Activated naive CD8-positive, alpha-beta T cell (primary cell): ENCODE data around the gene CTDSPL.

Experiments used
- H3K27ac Mint-ChIP-seq: one replicate; pipeline ENCODE4 v1.8.0; 2021; ENCODE audit warnings: mixed read lengths
- H3K27me3 Mint-ChIP-seq: one replicate; pipeline ENCODE4 v1.8.0; 2021; ENCODE audit warnings: mixed read lengths
- H3K36me3 Mint-ChIP-seq: one replicate; pipeline ENCODE4 v1.8.0; 2021; ENCODE audit warnings: mixed read lengths
- H3K4me1 Mint-ChIP-seq: one replicate; pipeline ENCODE4 v1.8.0; 2021; ENCODE audit warnings: low read depth, mixed read lengths
- H3K4me3 Mint-ChIP-seq: one replicate; pipeline ENCODE4 v1.8.0; 2021; ENCODE audit warnings: mild to moderate bottlenecking, mixed read lengths
- H3K9me3 Mint-ChIP-seq: one replicate; pipeline ENCODE4 v1.8.0; 2021; ENCODE audit warnings: low read depth, mixed read lengths

CTDSPL gene

DNA sequence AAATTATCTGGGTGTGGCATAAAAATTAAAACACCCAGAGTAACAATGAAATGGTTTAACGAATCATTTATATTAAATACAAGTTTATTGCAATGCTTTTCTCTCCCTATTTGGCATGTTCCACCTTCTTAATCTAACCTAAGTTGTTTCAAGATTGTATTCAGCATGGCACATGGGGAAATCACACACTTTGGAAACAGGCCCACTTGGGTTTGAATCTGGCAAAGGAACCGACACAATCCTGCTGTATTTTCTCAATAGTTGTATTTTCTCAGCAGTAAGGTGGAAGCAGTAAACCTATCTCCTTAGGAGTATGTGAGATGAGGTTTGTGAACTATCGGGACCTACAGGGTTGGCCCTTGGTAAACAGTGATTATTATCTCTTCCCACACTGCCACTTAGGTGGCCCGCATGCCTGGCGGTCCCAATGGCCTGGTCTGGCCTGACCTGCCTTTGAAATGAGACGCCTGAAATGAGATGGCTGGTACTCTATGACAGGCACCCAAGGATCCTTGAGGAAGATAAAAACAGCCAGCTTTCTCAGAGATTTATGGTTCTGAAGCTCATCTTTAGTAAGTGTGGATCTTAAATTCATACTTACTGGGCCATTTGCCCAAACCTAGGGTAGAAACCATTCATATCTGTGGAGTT lies 83.6 kb downstream of the CTDSPL start:
- H3K4me1 Mint-ChIP-seq = no peaks in the 10 kb centered on the region

DNA sequence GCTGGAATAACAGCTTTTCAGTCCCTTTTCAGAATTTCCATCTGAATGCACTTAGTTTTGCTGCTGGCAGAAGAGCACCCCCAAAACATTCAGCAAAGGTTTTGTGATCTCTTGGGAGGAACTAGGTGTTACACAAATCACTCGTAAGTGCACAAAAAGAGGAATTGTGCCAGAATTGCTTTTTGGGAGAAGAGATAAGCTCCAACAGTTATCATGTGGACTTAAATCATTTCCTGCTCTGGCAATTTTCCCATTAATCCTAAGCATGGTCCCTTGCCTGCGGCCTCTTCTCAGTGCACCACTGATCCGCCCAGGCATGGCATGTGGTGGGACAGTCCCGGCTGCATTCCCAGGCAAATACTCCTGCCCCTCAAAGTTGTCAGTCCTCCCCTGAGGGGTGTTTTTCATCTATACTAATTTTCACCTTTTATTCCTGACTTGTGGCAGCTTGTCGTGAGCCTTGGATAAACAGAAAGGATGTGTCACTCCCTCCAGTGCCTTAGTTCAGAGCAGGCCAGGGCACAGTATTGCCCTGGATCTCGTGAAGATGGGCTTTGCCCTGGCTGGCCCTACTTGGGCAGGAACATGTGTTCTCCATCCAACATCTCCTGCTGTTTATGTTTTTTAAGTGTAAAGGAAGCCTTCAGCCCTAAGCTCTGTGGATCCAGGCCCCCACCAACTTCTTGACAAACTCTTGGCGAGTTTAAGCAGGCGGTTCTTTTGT lies 84.3 kb downstream of the CTDSPL start:
- Mint-ChIP-seq H3K27ac (no peak overlapping the region), H3K36me3 (no peaks in the 10 kb centered on the region), H3K27me3 (peaks cover 1% of the 10 kb centered on the region), H3K4me3 (no peak overlapping the region), H3K9me3 (no peaks in the 10 kb centered on the region), H3K4me1 (no peaks in the 10 kb centered on the region)

More for the DNA sequence above, 83.6 kb downstream of the CTDSPL start:
- Mint-ChIP-seq H3K36me3 (no peaks in the 10 kb centered on the region), H3K4me3 (no peak overlapping the region), H3K27ac (no peak overlapping the region), H3K27me3 (peaks cover 1% of the 10 kb centered on the region), H3K9me3 (no peaks in the 10 kb centered on the region)

DNA sequence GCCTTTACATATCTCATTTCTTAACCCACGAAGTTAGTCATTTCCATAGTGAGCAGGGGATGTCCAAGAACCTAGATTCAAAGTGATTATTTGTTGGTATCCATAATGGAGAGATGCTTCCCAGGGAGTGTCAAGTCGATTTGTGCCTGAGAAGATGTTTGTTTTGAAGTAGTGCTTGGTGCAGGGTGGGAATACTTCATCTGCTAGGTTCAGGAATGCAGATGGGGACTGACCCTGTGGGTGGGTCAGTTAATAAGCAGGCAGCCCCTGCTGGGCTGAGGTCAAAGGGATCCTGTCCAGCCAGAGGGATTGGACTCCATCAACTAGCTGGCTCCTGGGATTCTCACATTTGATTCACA lies 84.8 kb downstream of the CTDSPL start:
- H3K4me3 Mint-ChIP-seq = no peak overlapping the region
- H3K36me3 Mint-ChIP-seq = no peaks in the 10 kb centered on the region
- H3K27me3 Mint-ChIP-seq = peaks cover 1% of the 10 kb centered on the region
- no peaks in the 10 kb centered on the region for H3K9me3 Mint-ChIP-seq
- no peaks in the 10 kb centered on the region for H3K4me1 Mint-ChIP-seq
- H3K27ac Mint-ChIP-seq = no peak overlapping the region

DNA sequence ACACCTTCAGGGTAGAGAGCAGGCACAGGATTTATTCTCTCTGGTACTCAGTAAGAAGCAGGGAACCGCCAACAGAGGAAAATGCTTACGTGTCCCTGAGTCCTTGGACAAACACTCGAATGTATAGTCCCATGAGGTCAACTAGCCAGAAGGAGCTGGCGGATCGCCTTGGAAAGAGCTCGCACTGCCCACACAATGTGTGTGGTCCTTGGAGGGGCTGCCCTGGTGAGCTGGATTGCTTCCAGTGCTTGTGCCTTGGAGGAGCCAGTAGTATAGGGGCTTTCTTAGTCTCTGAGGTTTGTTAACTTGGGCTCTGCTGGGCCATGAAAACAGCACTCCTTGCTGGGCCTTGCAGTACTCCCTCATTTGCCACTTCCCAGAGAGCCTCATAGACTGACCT lies 88.2 kb downstream of the CTDSPL start:
- Mint-ChIP-seq H3K4me1 (no peaks in the 10 kb centered on the region), H3K36me3 (no peaks in the 10 kb centered on the region), H3K27me3 (no peaks in the 10 kb centered on the region), H3K27ac (no peak overlapping the region), H3K9me3 (no peaks in the 10 kb centered on the region), H3K4me3 (no peak overlapping the region)

DNA sequence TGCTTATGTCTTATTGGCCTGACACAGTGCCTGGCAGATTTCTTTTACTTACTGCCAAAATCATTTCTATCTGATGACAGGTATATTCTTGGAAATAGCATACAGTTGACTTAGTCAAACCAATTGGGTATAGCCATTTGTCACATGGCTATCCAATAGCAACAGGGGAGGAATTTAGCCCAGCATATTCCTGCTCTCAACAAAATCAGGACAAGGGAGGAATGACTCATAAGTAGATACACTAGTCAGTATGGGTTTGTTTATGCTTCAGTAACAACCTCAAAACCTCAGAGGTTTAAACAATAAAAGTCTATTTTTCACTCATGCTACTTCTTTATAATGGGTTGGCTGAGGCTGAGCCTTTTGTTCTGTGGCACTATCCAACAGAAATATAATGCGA lies 90.9 kb downstream of the CTDSPL start:
- Mint-ChIP-seq H3K4me1 (peaks cover 23% of the 10 kb centered on the region), H3K27me3 (no peaks in the 10 kb centered on the region), H3K27ac (no peak overlapping the region), H3K36me3 (no peaks in the 10 kb centered on the region), H3K9me3 (no peaks in the 10 kb centered on the region), H3K4me3 (no peak overlapping the region)

DNA sequence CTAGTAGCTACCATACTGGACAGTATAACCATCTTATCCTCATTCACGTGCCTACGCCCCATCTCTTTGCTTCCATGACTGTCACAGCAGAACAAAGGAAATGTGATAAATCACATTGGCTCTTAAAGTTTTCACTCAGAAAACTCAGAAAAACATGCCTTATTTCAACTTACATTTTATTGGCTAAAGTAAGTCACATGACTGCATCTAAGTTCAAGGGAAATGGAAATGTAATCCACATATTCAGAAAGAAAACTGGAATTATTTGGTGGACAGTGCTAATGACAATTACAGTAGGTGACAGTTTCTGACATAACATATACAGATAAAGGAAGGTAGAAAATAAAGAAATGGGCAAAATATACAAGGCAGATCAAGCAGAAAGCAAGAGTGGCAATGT lies 91.5 kb downstream of the CTDSPL start:
- Mint-ChIP-seq H3K4me3 (no peak overlapping the region), H3K4me1 (peaks cover 27% of the 10 kb centered on the region), H3K27me3 (no peaks in the 10 kb centered on the region), H3K36me3 (no peaks in the 10 kb centered on the region), H3K9me3 (no peaks in the 10 kb centered on the region), H3K27ac (no peak overlapping the region)

DNA sequence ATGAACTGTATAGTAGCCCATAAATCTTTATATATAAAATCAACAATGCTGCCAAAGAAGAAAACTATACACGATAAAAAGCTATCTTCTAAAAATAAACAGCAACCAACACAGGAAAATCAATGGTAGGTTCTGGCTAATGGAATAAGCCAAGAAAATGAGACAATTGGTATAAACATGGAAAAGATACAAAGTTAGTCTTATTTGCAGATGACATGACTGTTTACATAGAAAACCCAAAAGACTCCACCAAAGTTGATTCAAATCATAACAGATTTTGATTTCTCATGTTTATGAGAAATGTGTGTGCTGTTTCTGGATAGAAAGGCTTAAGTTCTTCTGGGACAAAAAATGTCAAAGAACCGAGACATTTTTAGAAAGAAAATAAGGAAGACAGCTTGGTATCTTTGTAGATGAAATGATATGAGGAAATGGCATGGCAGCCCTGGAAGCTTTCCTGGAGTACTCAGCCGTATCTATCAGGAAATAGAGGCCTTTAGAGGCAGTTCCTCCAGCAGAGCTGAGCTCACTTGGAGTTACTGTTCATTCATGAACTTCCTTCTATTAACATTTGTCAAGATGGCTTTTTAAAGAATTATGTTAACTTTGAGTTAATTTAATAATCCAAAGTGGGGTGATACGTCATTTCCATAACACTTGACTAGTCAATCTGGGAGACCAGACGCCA lies 92.2 kb downstream of the CTDSPL start:
- H3K4me3 Mint-ChIP-seq = no peak overlapping the region

DNA sequence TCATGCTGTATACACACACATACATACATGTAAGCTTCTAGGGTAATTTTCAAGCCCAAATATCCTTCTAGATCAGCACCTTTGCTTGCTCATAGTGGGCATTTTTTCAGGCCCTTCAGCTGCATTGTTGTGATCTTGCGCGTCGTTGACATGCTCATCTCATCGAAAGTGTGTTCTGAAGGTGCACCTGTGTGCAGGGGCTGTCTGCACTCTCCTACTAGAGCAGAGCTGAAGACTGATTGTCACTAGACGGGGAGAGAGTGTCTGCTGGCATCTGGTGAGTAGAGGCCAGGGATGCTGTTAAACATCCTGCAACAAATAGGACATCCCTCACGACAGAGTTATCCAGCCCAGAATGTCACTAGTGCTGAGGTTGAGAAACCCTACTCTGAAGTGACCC lies 93.2 kb downstream of the CTDSPL start:
- Mint-ChIP-seq H3K4me1 (peaks cover 27% of the 10 kb centered on the region), H3K27ac (no peak overlapping the region), H3K27me3 (no peaks in the 10 kb centered on the region), H3K36me3 (no peaks in the 10 kb centered on the region), H3K9me3 (no peaks in the 10 kb centered on the region), H3K4me3 (no peak overlapping the region)

More for the DNA sequence above, 92.2 kb downstream of the CTDSPL start:
- no peaks in the 10 kb centered on the region for H3K9me3 Mint-ChIP-seq
- no peaks in the 10 kb centered on the region for H3K36me3 Mint-ChIP-seq
- no peaks in the 10 kb centered on the region for H3K27me3 Mint-ChIP-seq
- peaks cover 27% of the 10 kb centered on the region for H3K4me1 Mint-ChIP-seq
- no peak overlapping the region for H3K27ac Mint-ChIP-seq

DNA sequence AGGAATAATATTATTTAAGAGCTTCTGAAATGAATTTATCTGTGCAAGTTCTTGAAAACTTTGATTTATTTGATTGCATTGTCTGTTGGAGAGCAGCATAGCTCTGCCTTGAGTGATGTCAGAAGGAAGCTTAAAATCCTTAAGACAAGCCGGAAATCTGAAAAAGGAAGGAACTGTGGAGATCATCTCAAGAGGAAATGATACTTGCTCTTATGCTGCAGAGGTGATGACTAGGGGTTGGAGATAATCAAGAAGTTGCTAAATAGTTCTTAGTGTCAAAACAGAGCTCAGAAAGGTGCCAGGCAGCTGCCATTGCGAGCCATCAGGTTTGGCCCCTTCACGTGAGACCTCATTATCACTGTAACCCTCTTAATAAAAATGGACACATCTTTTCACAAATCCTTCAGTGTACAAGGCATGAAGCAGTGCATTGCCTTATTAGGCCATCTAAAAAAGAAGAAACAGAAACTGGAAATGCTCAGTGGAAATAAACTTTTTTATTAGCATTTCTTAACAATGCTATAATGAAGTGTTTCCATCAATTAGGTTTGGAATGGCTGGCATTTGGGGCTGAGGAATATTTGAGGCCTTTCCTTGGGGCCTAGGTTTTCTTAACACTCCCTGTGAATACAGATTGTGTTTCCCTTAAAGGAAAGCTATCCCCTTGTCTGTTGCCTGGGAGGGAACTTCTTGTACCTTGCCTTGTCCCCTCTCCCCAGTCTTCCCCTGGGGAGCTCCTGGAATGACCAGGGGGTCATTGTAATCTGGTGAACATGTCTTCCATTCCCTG lies 94.4 kb downstream of the CTDSPL start:
- no peaks in the 10 kb centered on the region for H3K27me3 Mint-ChIP-seq
- peaks cover 27% of the 10 kb centered on the region for H3K4me1 Mint-ChIP-seq
- H3K36me3 Mint-ChIP-seq = no peaks in the 10 kb centered on the region
- H3K27ac Mint-ChIP-seq = peak overlapping the region; percentile 61
- H3K4me3 Mint-ChIP-seq = no peak overlapping the region
- H3K9me3 Mint-ChIP-seq = no peaks in the 10 kb centered on the region

DNA sequence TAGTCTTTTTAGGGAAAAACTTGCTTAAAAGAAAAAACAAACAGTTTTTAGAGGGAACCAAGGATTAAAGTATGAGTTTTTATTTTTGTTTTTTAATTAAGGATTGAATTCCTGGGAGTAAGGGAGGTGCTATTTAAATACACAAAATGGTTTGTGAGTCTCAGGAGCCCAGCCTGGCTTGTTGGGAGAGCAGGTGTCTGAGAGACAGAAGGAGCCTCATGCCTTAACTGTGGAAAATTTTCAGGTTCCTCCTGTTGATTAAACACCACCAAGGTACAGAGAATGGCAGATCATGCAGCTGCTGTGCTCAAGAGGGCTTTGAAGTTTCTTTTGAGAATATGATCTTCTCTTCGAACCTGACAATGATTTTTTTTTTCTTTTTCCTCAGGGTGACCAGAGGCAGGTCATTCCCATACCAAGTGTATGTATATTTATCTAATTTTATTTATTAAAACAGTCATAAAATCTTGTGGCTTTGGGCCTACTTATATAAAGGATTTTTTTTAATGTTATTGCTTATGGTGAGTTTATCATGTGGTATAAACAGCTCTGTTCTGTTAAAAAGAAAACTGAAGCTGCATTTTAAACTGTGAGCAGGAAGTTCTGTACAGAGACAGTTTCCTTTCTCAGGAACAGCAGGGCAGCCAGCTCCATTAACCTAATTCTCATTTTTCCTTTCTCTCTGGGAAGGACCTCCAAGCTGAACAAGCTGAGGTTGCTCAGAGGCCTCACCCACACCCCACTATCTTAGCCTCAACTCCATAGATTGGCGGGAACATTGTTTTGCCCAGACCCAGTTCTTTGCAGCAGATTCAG lies 95.3 kb downstream of the CTDSPL start:
- Mint-ChIP-seq H3K4me3 (peak overlapping the region; percentile 53), H3K36me3 (no peaks in the 10 kb centered on the region), H3K27me3 (no peaks in the 10 kb centered on the region)

DNA sequence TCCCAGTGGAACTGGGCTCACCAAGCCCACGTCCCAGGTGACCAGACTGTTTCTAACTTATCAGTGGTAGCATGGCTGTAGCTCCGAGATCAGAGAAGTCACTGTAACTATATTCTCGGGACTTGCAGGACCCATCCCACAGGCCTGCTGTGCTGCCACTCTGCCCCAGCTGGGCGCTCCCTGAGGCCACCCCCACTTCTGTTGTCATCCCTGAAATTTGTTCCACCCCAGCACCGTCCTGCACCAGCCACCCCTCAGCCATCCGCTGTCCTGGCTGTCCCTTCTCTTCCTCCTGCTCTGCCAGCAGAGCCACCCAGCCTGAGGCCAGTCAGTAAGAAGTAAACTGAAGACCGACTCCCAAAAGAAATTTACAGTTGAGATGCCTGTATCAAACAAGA lies 95.9 kb downstream of the CTDSPL start:
- H3K9me3 Mint-ChIP-seq = no peaks in the 10 kb centered on the region
- peak overlapping the region; percentile 53 for H3K4me3 Mint-ChIP-seq
- H3K27me3 Mint-ChIP-seq = no peaks in the 10 kb centered on the region
- peaks cover 27% of the 10 kb centered on the region for H3K4me1 Mint-ChIP-seq
- H3K36me3 Mint-ChIP-seq = no peaks in the 10 kb centered on the region
- H3K27ac Mint-ChIP-seq = peak overlapping the region; percentile 88

More for the DNA sequence above, 95.3 kb downstream of the CTDSPL start:
- Mint-ChIP-seq H3K9me3 (no peaks in the 10 kb centered on the region), H3K4me1 (peaks cover 27% of the 10 kb centered on the region), H3K27ac (peak overlapping the region; percentile 82)

DNA sequence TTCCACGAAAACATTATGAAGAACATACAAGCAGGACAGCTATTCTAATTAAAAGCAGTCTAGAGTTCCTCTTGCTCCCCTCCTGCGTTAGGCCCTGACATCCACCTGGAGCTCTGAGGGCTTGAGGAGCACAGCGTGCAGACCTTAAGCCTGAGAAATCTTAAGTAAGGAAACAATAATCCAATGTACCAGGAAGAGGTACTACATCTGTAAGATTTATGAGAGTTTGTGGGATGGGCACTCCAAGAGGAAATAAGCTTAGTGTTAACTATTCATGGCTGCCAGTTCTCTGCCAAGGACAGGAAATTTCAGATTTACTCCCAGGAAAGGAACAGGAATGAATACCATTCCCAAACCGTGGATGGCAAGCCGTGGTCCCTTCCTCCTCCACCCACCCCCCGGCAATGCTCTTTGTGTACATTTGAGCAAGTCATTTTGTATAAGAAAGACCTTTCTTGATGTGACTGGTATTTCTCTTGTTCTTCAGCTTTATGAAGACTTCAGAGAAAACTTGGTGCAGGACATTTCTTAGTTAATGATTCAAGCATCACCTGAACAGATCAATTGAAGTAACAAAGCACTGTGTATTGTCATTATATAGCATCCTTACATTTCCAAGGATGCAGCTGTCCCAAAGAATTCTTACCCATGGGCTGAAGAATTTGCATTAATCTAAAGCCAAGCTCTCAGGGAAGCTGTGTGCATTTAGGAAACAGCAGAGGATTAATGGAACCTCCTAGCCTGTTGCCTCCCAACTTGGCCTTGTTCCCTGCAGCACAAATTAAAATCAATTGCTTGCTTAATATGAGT lies 100.1 kb downstream of the CTDSPL start:
- Mint-ChIP-seq H3K4me3 (no peak overlapping the region), H3K4me1 (peaks cover 11% of the 10 kb centered on the region), H3K27ac (no peak overlapping the region), H3K36me3 (no peaks in the 10 kb centered on the region), H3K9me3 (no peaks in the 10 kb centered on the region), H3K27me3 (no peaks in the 10 kb centered on the region)

DNA sequence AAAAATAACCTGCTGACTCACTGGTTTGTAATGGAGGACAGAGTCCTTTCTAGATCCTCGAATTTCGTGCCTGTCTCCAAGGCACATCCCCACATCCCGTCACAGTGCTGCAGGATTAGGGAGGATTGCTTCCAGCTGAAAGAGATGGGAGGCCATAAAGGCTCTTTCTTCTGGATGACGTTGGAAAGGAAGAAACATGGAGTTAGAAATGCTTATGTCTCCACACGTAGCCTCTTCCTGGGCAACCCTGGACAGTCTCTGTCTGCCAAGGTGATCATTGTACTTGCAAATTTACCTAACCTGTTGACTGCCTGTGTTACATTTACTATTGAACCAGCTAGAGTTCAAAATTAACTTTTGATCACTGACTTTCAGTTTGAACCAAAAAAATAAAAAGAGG lies 101.3 kb downstream of the CTDSPL start:
- no peaks in the 10 kb centered on the region for H3K9me3 Mint-ChIP-seq
- H3K27ac Mint-ChIP-seq = no peak overlapping the region
- no peaks in the 10 kb centered on the region for H3K27me3 Mint-ChIP-seq
- no peak overlapping the region for H3K4me3 Mint-ChIP-seq
- H3K36me3 Mint-ChIP-seq = no peaks in the 10 kb centered on the region
- no peaks in the 10 kb centered on the region for H3K4me1 Mint-ChIP-seq

DNA sequence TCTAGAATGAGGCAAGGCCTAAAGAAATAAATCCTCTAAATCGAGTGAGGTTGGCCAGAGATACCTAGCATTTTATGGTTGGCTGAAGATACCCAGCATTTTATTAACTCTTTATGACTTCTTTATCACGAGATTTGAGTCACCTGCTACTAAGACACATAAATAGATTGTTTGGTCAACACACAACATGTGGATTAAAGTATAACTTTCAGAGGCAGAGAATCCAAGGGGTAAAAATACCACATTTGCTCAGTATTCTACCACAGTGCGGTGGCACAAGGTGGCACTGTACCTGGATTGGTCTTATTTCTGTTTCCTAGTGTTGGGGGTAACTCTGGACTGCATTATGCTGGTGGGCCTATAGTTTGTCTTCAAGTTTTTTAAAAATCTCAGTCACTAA lies 102.0 kb downstream of the CTDSPL start:
- Mint-ChIP-seq H3K27me3 (no peaks in the 10 kb centered on the region), H3K9me3 (no peaks in the 10 kb centered on the region), H3K4me3 (no peak overlapping the region), H3K4me1 (no peaks in the 10 kb centered on the region), H3K27ac (no peak overlapping the region), H3K36me3 (no peaks in the 10 kb centered on the region)
